Stomach (tissue), 9 donors: Measurements from ENCODE around the gene TBC1D5. TPM values are rescaled to one million over a fixed set of nuclear protein-coding genes. Genes with fewer than 3 reads are reported as not detected.

Experiments
- DNase-seq, 2 donors: peaks; one replicate each; pipeline versions ENCODE4 v3.0.0 to v3.0.0-alpha.2; 2013 to 2019
- H3K27ac ChIP-seq, 5 donors: fragments of 200-600 bp in 4 of 5; sonication (generic) in 4 of 5; one replicate each; pipeline ENCODE4 v1.5.1; 2013 to 2019; ENCODE audit warnings: mild to moderate bottlenecking in 1 of 5, moderate library complexity in 1 of 5
- H3K27me3 ChIP-seq, 3 donors: fragments of 200-600 bp; sonication (generic); one replicate each; pipeline ENCODE4 v1.5.1; 2017 to 2019; ENCODE audit warnings: mixed run types in 1 of 3
- H3K36me3 ChIP-seq, 4 donors: fragments of 200-600 bp; sonication (generic); 1 replicate in 3 of 4; 2 replicates in 1 of 4; pipeline ENCODE4 v1.5.1; 2016 to 2019
- H3K4me1 ChIP-seq, 4 donors: fragments of 200-600 bp; sonication (generic); one replicate each; pipeline ENCODE4 v1.5.1; 2016 to 2019
- H3K4me3 ChIP-seq, 4 donors: fragments of 200-600 bp; sonication (generic) in 3 of 4; one replicate each; pipeline ENCODE4 v1.5.1; 2016 to 2019; ENCODE audit warnings: mild to moderate bottlenecking in 1 of 4
- H3K9me3 ChIP-seq, 4 donors: fragments of 200-600 bp; sonication (generic); one replicate each; pipeline ENCODE4 v1.5.1; 2016 to 2019
- EP300 ChIP-seq: sonication (generic); formaldehyde crosslinking; IDR thresholded peaks from one replicate; pipeline ENCODE4 v1.6.1; 2017; ENCODE audit warnings: antibody characterized with exemption
- POLR2A ChIP-seq, 4 donors: fragments of 450-650 bp; IDR thresholded peaks; one replicate each; pipeline ENCODE4 v1.6.1; 2016; ENCODE audit warnings: antibody characterized with exemption in 4 of 4, control low read depth in 2 of 4, mild to moderate bottlenecking in 1 of 4, moderate library complexity in 1 of 4
- POLR2AphosphoS5 ChIP-seq, 3 donors: sonication (generic); formaldehyde crosslinking; IDR thresholded peaks; one replicate each; pipeline ENCODE4 v1.6.1; 2016; ENCODE audit warnings: antibody characterized with exemption in 3 of 3
- WGBS, 5 donors: extraction: QIAGEN DNeasy Blood & Tissue Kit in 3 of 5; methylation state at CpG; one replicate each; pipeline versions ENCODE4 v1.1.5 to v1.1.7; 2013 to 2018; 5-methylcytosine and 5-hydroxymethylcytosine counted together
- intact Hi-C: fragments of 100-400 bp; cut with DNase I; formaldehyde crosslinking; loops from one replicate; pipeline ENCODE4 v1.15.1; 2023; ENCODE audit warnings: low total_unique reads
- polyA plus RNA-seq, 3 donors: library from polyadenylated mRNA; stranded (reverse); fragments of 200-250 nt; gene quantifications; one replicate each; pipeline ENCODE4 v1.2.3, GENCODE V29; 2013
- total RNA-seq, 5 donors: library from RNA; depleted of rRNA; stranded (reverse); fragments of >200 nt; gene quantifications; one replicate each; pipeline versions ENCODE4 v1.1.0 to v1.2.3, GENCODE V29; 2014 to 2016
- TF ChIP-seq, protein P1 (sequence below), 7 experiments: fragments of 450-650 bp in 4 of 7; fragments of 200-600 bp in 3 of 7; sonication (generic) in 3 of 7; IDR thresholded peaks; one replicate each; pipeline ENCODE4 v1.5.1; 2016 to 2019; ENCODE audit warnings: antibody characterized with exemption in 7 of 7, control low read depth in 2 of 7, mild to moderate bottlenecking in 1 of 7
- donor health status: healthy with polysubstance abuse.
- donor health status: Bipolar disorder and iron deficiency.
- donor health status: healthy.

TBC1D5 gene
- total and polyA plus RNA-seq, 8 donors = 4.7 to 75.1 (median 32.0) TPM

DNA sequence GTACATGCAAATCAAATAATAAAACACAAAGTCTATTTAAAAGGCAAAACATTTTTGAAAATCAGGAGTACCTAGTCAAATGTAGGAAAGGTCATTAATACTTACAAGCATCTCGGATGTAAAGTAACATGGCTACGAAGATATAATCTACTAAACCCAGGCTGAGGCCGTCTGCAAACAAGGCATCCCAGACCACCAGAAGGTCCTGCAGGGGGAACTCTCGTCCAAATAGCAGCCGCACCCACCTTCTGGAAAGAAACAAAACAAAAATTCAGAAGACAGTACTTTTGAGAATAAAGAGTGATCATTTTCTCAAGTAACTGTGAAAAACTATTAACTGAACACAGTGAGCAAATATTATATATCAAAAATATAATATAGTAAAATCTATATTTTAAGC is 434.5 kb downstream of the TBC1D5 start:
- H3K36me3 ChIP-seq = peaks cover 0 to 10% (median 5%) of the 10 kb centered on the region in 4 donors
- H3K27me3 ChIP-seq = no peaks in the 10 kb centered on the region
- TF ChIP-seq POLR2AphosphoS5 (IDR thresholded peaks at IDR 0.05) (no peak), POLR2A (IDR thresholded peaks at IDR 0.05) (no peak)
- peaks cover 0 to 5% (median 0%) of the 10 kb centered on the region in 4 donors for H3K4me1 ChIP-seq
- H3K4me3 ChIP-seq = no peak overlapping the region
- intact Hi-C loops = no loop called here
- no peak overlapping the region for H3K27ac ChIP-seq
- WGBS, 5 donors = 81 to 96% (median 92%) methylated on average over 5 of the region's 5 CpGs
- no peaks in the 10 kb centered on the region for H3K9me3 ChIP-seq
- DNase-seq = no peak

DNA sequence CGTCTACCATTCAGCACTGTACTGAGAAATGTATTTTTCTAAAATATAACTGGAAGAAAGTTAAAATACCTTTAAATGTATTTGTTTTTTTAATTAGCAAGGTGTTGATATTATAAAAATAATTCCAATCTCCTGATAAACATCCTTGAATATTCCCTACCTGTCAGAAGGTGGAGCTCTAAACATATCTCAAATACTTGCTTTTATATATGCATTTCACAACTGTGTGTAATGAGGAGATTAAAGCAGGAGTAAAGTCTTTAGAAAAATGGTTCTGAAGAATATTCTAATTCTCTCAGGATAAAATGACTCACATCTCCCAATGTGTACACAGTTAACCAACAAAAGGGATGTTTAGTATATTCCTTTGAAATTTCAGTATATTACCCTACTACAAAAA is 434.9 kb downstream of the TBC1D5 start:
- no peak overlapping the region for H3K4me3 ChIP-seq
- no peaks in the 10 kb centered on the region for H3K9me3 ChIP-seq
- H3K4me1 ChIP-seq = peaks cover 0 to 1% (median 0%) of the 10 kb centered on the region in 4 donors
- peaks cover 0 to 10% (median 5%) of the 10 kb centered on the region in 4 donors for H3K36me3 ChIP-seq
- TF ChIP-seq, protein P1, sequence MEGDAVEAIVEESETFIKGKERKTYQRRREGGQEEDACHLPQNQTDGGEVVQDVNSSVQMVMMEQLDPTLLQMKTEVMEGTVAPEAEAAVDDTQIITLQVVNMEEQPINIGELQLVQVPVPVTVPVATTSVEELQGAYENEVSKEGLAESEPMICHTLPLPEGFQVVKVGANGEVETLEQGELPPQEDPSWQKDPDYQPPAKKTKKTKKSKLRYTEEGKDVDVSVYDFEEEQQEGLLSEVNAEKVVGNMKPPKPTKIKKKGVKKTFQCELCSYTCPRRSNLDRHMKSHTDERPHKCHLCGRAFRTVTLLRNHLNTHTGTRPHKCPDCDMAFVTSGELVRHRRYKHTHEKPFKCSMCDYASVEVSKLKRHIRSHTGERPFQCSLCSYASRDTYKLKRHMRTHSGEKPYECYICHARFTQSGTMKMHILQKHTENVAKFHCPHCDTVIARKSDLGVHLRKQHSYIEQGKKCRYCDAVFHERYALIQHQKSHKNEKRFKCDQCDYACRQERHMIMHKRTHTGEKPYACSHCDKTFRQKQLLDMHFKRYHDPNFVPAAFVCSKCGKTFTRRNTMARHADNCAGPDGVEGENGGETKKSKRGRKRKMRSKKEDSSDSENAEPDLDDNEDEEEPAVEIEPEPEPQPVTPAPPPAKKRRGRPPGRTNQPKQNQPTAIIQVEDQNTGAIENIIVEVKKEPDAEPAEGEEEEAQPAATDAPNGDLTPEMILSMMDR (IDR thresholded peaks at IDR 0.05) = no peak
- TF ChIP-seq POLR2AphosphoS5 (IDR thresholded peaks at IDR 0.05) (no peak), EP300 (no peak), POLR2A (IDR thresholded peaks at IDR 0.05) (no peak)
- DNase-seq = peak in 1 of 2 donors; percentile 12
- 92 to 99% (median 95%) methylated on average over 1 of the region's 1 CpG for WGBS, 5 donors
- no peak overlapping the region for H3K27ac ChIP-seq
- no peaks in the 10 kb centered on the region for H3K27me3 ChIP-seq
- intact Hi-C loops = no loop called here

DNA sequence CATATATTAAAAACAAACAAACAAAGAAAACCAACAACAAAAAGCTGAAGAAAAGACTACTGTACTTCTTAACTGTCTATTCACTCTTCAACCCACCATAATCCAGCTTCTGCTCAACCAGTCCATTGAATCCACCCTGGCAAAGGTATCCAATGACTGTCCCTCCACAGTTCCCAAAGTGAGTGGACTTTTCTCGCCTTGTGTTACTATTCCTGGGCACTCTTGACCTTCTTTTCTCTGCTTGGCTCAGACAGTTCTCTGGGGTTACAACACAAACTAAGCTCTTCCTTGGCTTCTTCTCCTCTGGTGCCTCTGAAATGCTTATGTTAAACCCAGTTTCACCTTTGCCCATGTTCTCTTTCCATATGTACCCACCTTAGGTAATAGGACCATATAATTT is 437.5 kb downstream of the TBC1D5 start:
- H3K4me3 ChIP-seq = no peak overlapping the region
- no peak for TF ChIP-seq POLR2AphosphoS5 (IDR thresholded peaks at IDR 0.05)
- no peak for TF ChIP-seq EP300
- TF ChIP-seq, protein P1 (IDR thresholded peaks at IDR 0.05) = no peak
- no peak for TF ChIP-seq POLR2A (IDR thresholded peaks at IDR 0.05)
- H3K36me3 ChIP-seq = peaks cover 0 to 10% (median 5%) of the 10 kb centered on the region in 4 donors
- no peaks in the 10 kb centered on the region for H3K27me3 ChIP-seq
- WGBS, 5 donors = 0 to 68% (median 5%) methylated on average over 1 of the region's 1 CpG
- H3K4me1 ChIP-seq = no peaks in the 10 kb centered on the region
- DNase-seq = no peak
- no peaks in the 10 kb centered on the region for H3K9me3 ChIP-seq
- H3K27ac ChIP-seq = no peak overlapping the region
- intact Hi-C loops = no loop called here

DNA sequence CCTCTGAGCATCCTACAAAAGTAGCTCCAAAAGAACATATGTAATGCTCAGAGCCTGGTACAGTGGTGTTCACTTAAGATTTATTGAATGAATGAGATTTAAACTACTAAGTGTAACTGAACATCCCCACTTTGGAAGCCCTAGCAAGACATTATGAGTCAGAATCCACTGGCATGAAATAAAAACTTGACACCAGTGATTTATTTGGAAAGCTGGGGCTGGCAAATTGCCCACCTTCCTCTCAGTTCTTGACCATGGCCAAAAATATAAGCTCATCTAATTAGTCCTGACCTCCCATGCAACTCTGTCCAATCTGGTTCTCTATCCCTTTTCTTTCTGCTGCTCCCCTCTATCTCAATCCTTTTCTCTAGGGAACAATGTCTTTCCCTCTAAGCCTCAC is 439.7 kb downstream of the TBC1D5 start:
- Histone ChIP-seq H3K9me3 (no peaks in the 10 kb centered on the region), H3K4me1 (no peaks in the 10 kb centered on the region), H3K36me3 (peaks cover 0 to 10% (median 4%) of the 10 kb centered on the region in 4 donors), H3K27me3 (no peaks in the 10 kb centered on the region), H3K27ac (no peak overlapping the region), H3K4me3 (no peak overlapping the region)
- TF ChIP-seq, protein P1 (IDR thresholded peaks at IDR 0.05) = no peak
- TF ChIP-seq EP300 = no peak
- no peak for TF ChIP-seq POLR2AphosphoS5 (IDR thresholded peaks at IDR 0.05)
- no peak for TF ChIP-seq POLR2A (IDR thresholded peaks at IDR 0.05)
- intact Hi-C loops = no loop called here
- peak in 1 of 2 donors; percentile 11 for DNase-seq

DNA sequence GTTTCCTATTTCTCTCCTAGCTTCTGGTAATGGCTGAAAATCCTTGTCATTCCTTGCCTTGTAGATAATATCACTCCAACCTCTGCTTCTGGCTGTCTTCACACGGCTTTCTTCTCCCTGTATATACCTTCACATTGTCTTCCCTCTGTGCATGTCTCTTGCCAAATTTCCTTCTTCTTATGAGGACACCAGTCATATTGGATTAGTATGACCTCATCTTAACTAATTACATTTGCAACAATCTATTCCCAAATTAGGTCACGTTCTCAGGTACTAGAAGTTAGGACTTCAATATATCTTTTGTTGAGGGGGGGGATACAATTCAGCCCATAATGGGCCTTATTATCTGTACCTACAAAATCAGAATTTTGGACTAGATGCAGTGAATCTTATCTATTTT is 440.3 kb downstream of the TBC1D5 start:
- H3K9me3 ChIP-seq = no peaks in the 10 kb centered on the region
- H3K27me3 ChIP-seq = no peaks in the 10 kb centered on the region
- no peaks in the 10 kb centered on the region for H3K4me1 ChIP-seq
- no peak for DNase-seq
- WGBS, 5 donors = 88 to 93% (median 92%) methylated on average over 2 of the region's 2 CpGs
- no peak for TF ChIP-seq EP300
- TF ChIP-seq, protein P1 (IDR thresholded peaks at IDR 0.05) = no peak
- no peak for TF ChIP-seq POLR2AphosphoS5 (IDR thresholded peaks at IDR 0.05)
- no peak for TF ChIP-seq POLR2A (IDR thresholded peaks at IDR 0.05)
- intact Hi-C loops = no loop called here
- H3K4me3 ChIP-seq = no peak overlapping the region
- H3K36me3 ChIP-seq = peaks cover 0 to 6% (median 2%) of the 10 kb centered on the region in 4 donors
- H3K27ac ChIP-seq = no peak overlapping the region
